Measurements from ENCODE around the gene ALDH9A1.

ALDH9A1 gene

GRCh38 chr1:165637427-165637826 is 60.9 kb downstream of the ALDH9A1 start:
- Histone ChIP-seq H3K4me3 (ENCODE audit: low read length) (no peak overlapping the region), H3K9me2 (replicated peaks; ENCODE audit: control insufficient read depth, low read length) (no peaks in the 10 kb centered on the region), H3K27me3 (ENCODE audit: control insufficient read depth, low read length) (peaks cover 16% of the 10 kb centered on the region), H4K20me1 (ENCODE audit: control insufficient read depth, insufficient read depth, low read depth, low read length) (no peaks in the 10 kb centered on the region), H3F3A (ENCODE audit: control insufficient read depth, insufficient read depth) (peaks cover 7% of the 10 kb centered on the region), H3K27ac (ENCODE audit: low read depth, low read length) (no peak overlapping the region), H3K36me3 (ENCODE audit: control insufficient read depth, low read length) (no peaks in the 10 kb centered on the region), H3K79me2 (ENCODE audit: control insufficient read depth, low read length) (no peaks in the 10 kb centered on the region), H3K4me2 (ENCODE audit: low read length) (no peak overlapping the region), H3K4me1 (ENCODE audit: control insufficient read depth, low read length) (peaks cover 23% of the 10 kb centered on the region), H3K9me3 (ENCODE audit: control insufficient read depth, insufficient read depth, low read length) (no peaks in the 10 kb centered on the region)
- TF ChIP-seq CTCF (IDR thresholded peaks at IDR 0.05; ENCODE audit: low read depth, low read length, poor library complexity, severe bottlenecking) (no peak), EZH2phosphoT487 (IDR thresholded peaks at IDR 0.05; ENCODE audit: borderline replicate concordance, low read length) (no peak)

GRCh38 chr1:165635823-165636222 is 62.5 kb downstream of the ALDH9A1 start:
- Histone ChIP-seq H3K36me3 (ENCODE audit: control insufficient read depth, low read length) (no peaks in the 10 kb centered on the region), H3K27ac (ENCODE audit: low read depth, low read length) (peak overlapping the region; percentile 30; the same call in 1 of the 2 replicates), H3K4me3 (ENCODE audit: low read length) (peak overlapping the region; percentile 7), H3K4me1 (ENCODE audit: control insufficient read depth, low read length) (peaks cover 37% of the 10 kb centered on the region), H3K9me2 (replicated peaks; ENCODE audit: control insufficient read depth, low read length) (no peaks in the 10 kb centered on the region), H3K27me3 (ENCODE audit: control insufficient read depth, low read length) (peaks cover 29% of the 10 kb centered on the region), H3K4me2 (ENCODE audit: low read length) (peak overlapping the region; percentile 61), H3K79me2 (ENCODE audit: control insufficient read depth, low read length) (no peaks in the 10 kb centered on the region), H3K9me3 (ENCODE audit: control insufficient read depth, insufficient read depth, low read length) (no peaks in the 10 kb centered on the region), H4K20me1 (ENCODE audit: control insufficient read depth, insufficient read depth, low read depth, low read length) (no peaks in the 10 kb centered on the region), H3F3A (ENCODE audit: control insufficient read depth, insufficient read depth) (peaks cover 7% of the 10 kb centered on the region)
- no peak for TF ChIP-seq EZH2phosphoT487 (IDR thresholded peaks at IDR 0.05; ENCODE audit: borderline replicate concordance, low read length)
- no peak for TF ChIP-seq CTCF (IDR thresholded peaks at IDR 0.05; ENCODE audit: low read depth, low read length, poor library complexity, severe bottlenecking)

DNA sequence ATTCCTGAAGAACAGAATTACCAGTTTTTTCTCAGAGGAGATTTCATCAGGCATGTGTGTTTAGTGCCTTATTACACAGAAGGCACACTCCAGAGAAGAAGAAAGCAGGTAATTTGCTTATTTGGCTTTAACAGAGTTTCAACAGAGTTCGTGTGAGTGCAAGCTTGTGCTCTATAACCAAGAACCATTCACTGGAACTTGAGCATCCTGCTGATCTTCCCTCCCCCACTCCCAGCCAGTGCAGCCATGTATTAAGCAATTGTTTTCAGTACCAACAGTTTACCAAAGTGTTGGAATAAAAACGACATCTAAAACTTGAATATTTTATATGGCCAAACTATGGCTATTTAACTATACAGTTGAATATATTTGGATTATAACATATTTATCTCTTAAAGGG is 63.0 kb downstream of the ALDH9A1 start:
- H3K9me3 ChIP-seq (ENCODE audit: control insufficient read depth, insufficient read depth, low read length): no peaks in the 10 kb centered on the region
- H3K79me2 ChIP-seq (ENCODE audit: control insufficient read depth, low read length): no peaks in the 10 kb centered on the region
- H4K20me1 ChIP-seq (ENCODE audit: control insufficient read depth, insufficient read depth, low read depth, low read length): no peaks in the 10 kb centered on the region
- peaks cover 42% of the 10 kb centered on the region for H3K4me1 ChIP-seq (ENCODE audit: control insufficient read depth, low read length)
- H3K9me2 ChIP-seq (replicated peaks; ENCODE audit: control insufficient read depth, low read length): no peaks in the 10 kb centered on the region
- H3K4me3 ChIP-seq (ENCODE audit: low read length): peak overlapping the region; percentile 7
- TF ChIP-seq EZH2phosphoT487 (IDR thresholded peaks at IDR 0.05; ENCODE audit: borderline replicate concordance, low read length) (no peak), CTCF (IDR thresholded peaks at IDR 0.05; ENCODE audit: low read depth, low read length, poor library complexity, severe bottlenecking) (no peak)
- H3K36me3 ChIP-seq (ENCODE audit: control insufficient read depth, low read length): no peaks in the 10 kb centered on the region
- peak overlapping the region; percentile 30; the same call in 1 of the 2 replicates for H3K27ac ChIP-seq (ENCODE audit: low read depth, low read length)
- H3F3A ChIP-seq (ENCODE audit: control insufficient read depth, insufficient read depth): peaks cover 7% of the 10 kb centered on the region
- H3K27me3 ChIP-seq (ENCODE audit: control insufficient read depth, low read length): peaks cover 29% of the 10 kb centered on the region
- H3K4me2 ChIP-seq (ENCODE audit: low read length): peak overlapping the region; percentile 61

Measured in DOHH2 (cell line).